GM19452 (cell line): ENCODE data around the gene SHC2.
"Not testable (repeated sequence)": the region's sequence is repeated elsewhere in the genome, so short reads cannot be mapped to it uniquely, and the experiment has no call there.

Experiments
- ATAC-seq: cut with Tn5 transposase; IDR thresholded peaks from one replicate; pipeline ENCODE4 v1.9.1; 2021; ENCODE audit not compliant: unreplicated experiment

Gene SHC2

DNA sequence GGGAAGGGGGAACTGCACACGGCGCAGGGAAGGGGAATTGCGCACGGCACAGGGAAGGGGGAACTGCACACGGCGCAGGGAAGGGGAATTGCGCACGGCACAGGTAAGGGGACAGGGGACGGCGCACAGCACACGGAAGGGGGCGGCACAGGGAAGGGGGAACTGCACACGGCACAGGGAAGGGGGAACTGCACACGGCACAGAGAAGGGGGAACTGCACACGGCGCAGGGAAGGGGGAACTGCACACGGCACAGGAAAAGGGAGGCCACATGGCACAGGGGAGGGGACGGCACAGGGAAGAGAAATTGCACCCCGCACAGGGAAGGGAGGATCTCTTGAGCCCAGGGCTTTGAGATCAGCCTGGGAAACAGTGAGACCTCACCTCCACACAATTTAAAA lies 33.2 kb downstream of the SHC2 start:
- not testable (repeated sequence) for ATAC-seq

DNA sequence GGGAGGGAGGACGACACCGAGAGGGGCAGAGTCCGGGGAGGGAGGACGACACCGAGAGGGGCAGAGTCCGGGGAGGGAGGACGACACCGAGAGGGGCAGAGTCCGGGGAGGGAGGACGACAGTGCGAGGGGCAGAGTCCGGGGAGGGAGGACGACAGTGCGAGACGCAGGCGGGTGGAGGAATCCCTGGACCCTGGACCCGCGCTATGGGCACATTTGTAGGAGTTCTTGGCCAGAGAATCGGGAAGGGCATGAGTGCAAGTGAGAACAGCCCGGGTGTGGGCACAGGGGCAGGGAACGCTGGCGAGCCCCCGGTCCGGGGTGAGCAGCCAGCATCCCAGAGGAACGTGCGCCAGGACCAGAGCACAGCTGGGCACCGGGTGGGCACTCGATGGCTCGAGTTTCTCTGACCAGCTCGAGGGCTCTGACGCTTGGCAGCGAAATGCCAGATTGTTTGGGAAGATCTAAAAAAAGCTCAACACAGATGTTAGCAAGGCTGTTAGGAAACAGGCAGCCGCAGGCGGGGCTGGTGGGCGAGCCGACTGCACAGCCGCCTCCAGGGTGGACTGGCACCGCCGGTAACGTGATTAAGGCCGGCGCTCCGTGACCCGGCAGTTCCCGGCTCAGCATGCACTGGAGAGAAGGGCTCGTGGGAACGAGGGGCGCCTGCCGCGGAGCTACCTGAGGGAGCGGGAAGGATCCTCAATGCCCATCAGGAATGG lies 33.9 kb downstream of the SHC2 start:
- ATAC-seq = no peak

- ATAC-seq = no peak
Observed at GRCh38 chr19:425056-425455, 35.8 kb downstream of the SHC2 start.

- no peak for ATAC-seq
Observed at GRCh38 chr19:424546-424945, 36.3 kb downstream of the SHC2 start.

- ATAC-seq = no peak
Observed at GRCh38 chr19:423691-424466, 37.0 kb downstream of the SHC2 start.

DNA sequence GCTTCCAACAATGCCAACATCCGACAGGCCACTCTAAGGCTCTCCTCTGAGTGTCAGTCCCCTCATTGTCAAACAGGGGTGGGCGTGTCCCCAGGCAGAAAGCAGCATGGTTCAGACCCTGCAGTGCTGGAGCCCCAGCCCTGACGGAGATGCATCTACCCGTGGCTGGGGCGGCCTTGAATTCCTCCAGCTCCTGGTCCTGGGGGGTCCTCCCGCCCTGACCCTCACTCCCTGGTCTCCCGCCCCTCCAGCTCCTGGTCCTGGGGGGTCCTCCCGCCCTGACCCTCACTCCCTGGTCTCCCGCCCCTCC lies 38.0 kb downstream of the SHC2 start:
- not testable (repeated sequence) for ATAC-seq

DNA sequence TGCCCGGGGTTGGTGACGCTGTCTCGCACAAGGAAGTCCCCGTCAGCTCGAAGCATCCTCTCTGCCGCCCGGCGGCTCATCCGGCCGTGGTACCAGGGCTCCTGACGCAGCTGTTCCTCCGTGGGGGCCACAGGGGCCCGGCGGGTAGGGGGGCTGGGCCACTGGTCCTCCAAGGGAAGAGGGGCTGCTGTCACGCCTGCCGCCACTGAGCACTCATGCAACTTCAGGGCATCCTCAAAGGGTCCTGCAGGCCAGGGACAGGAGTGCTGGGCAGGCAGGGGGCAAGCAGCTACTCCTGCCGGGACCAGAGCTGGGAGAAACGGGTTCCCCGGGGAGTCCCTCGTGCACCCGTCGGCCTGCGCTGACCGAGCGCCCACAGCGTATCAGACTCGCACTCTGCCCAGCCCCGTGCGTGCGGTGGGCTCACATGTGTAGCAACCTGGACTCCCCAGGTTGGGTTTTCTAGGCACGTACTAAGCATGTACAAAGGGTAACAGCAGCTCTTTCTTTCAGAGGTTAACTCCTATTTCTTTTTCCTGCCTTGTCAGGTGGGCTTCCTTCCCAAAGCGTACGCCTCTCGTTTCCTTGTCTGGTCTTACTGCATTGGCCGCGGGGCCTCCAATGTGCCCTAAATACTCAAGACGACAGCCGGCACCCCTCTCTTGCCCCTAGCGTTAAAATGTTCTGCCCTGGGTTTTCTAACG lies 38.5 kb downstream of the SHC2 start:
- no peak for ATAC-seq

- no peak for ATAC-seq
Observed at GRCh38 chr19:419721-420515, 40.9 kb downstream of the SHC2 start.

DNA sequence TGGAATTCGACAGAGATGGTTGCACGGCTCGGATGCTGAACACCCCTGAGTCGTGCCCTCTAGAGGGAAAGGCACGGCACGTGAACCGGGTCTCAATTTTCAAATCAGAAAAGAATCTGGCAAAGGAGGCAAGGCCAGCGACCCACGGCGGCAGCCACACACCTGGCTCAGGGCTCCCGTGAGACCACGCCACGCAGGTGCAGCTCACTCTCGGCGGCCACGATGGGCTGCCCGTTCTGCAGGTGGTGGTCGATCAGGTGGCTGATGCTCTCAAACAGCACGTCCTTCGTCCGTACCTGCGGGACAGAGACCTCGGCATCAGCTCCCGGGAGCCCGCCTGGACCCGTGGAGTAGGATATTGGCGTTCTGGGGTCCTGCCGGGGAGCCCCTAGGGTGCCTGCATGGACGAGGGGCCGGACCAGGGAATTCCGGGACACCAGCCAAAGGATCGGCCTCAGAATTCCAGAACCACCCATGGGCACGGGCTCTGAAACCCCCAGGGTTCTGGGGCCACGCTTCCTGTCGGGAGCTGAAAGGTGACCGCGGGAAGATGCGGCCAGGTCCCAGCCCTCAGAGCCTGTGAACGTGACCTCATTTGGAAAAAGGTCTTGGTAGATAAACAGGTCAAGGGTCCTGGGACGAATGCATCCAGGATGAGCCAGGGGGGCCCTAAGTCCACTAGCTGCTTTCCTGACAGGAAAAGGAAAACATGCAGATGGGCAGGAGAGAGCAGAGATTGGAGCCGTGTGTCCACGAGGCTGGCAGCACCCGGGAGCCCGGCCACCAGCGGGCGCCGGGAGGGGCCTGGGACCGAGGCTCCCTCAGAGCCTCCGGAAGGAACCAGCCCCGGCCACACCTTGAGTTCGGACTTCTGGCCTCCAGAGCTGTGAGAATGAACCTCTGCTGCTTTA lies 41.8 kb downstream of the SHC2 start:
- no peak for ATAC-seq

GRCh38 chr19:416416-416815 lies 44.4 kb downstream of the SHC2 start:
- no peak for ATAC-seq

DNA sequence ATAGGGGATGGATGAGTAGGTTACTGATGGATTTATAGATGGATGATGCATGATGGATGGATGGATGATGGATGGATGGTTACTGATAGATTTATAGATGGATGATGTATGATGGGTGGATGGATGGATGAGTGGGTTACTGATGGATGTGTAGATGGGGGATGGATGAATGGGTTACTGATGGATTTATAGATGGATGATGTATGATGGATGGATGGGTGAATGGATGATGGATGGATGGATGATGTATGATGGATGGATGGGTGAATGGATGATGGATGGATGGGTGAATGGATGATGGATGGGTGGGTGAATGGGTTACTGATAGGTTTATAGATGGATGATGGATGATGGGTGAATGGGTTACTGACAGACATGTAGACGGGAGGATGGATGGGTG lies 45.5 kb downstream of the SHC2 start:
- ATAC-seq = no peak

DNA sequence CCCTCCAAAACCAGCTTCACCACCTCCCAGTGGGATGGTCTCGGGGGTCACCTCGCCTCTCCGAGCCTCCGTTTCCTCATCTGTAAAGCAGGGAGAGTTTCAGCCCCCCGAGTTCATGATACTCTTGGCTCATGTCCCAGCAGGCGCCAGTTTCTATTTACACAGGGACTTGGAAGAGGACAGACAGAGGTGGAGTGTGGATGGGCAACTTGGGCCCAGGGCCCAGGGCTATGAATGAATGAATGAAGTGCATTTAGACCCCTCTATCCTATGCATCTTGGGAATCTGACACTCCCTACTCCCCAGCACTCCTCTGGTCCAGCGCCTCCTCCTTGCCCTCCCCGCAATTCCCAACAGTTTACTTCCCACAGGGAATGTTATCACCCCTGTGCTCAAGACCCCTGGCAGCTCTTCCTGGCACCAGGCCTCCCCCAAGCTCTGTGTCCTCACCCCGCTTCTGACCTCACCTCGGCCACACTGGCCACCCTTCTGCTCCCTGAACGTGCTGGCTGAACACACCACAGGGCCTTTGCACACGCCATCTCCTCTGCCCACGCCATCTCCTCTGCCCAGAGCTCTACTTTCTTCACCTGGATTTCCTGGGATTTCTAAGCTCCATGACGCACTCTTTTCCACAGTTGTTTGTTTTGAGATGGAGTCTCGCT lies 46.9 kb downstream of the SHC2 start:
- no peak for ATAC-seq

DNA sequence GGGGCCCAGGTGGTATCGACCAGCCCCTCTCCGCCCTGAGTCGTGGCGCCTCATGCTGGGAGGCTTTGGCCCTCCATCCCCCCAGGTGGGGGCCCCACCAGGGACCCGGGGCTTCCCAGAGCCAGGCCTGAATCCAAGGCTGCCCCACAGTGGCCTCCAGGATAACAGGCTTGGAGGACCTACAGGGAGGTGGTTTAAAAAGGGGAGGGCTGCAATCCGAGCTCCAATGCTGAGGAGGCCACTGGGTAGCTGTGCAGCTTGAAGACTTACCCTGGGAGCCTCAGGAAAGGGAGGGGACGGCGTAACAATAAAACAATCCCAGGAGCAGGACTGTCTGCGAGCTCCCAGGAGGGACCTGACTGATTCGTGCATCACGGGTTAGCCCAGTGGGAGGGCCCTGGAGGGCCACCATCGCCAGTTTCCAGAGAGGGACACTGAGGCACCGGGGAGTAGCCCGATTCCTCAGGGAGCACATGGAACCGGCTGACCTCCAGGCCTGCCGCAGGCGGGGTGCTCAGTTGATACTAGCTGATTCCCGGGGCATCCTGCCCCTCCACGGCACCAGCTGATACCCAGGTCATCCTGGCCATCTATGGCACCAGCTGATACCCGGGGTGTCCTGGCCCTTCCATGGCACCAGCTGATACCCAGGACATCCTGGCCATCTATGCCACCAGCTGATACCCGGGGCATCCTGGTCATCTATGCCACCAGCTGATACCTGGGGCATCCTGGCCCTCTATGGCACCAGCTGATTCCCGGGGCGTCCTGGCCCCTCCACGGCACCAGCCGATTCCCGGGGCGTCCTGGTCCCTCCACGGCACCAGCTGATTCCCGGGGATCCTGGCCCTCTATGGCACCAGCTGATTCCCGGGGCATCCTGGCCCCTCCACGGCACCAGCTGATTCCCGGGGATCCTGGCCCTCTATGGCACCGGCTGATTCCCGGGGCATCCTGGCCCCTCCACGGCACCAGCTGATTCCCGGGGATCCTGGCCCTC lies 48.2 kb downstream of the SHC2 start:
- no peak for ATAC-seq

DNA sequence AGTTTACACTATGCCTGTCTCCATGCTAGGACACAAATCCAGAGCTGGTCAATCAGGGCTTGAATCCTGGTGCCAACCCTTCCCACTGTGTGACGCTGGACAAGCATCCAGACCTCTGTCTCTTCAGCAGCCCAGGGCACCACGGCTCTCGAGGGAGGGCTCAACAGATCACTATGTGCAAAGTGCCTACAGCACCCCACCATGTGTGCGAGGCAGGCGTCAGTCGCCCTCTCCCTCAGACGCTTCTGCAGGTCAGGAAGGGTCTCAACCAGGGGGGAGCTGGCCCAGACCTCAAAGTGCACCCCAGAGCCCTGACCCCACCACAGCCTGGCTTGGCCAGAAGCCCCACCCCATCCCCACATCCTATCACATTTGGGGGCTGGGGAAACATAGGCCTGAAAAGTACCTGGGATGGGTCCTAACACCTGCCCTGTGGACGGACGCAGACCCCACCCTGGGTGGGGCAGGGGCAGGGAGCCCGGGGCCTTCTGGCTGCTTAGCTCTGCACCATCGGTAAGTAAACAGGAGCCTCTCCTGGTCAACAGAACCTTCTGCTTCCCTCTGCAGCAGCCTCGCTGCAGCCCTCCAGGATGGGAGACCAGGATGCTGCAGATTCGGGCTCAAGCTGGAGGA lies 49.0 kb downstream of the SHC2 start:
- no peak for ATAC-seq

- ATAC-seq = not testable (repeated sequence)
Observed at GRCh38 chr19:411121-411722, 49.6 kb downstream of the SHC2 start.

DNA sequence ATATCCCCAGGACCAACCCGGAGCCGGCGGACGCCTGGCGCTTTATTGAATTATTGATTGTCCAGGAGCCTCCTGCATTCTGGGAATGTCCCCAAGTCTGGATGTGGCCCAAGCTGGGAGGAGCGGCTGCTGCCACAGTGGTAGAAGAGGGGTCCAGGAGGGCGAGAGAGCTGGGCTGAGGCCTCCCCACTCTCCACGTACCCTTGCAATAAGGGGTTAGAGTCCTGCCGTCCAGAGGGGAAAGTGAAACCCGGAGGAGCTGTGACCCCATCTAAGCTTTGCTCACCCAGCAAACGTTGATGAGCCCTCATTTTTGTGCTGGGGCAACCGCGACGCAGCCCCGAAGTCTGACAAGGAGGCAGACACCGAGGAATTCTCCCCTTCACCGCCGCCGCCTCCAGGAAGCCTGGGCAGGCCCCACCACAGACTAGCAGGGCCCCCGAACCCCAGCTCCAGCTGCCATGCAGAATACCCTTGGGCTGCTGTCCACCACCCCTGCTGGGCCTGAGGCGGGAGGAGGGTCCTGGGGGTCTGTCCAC lies 50.5 kb downstream of the SHC2 start:
- ATAC-seq = no peak

GRCh38 chr19:409516-410242 lies 51.2 kb downstream of the SHC2 start:
- ATAC-seq = no peak
